Panc1 (cell line): ENCODE results near the gene HES2. TPM values are rescaled to one million over a fixed set of nuclear protein-coding genes. Genes with fewer than 3 reads are reported as not detected.
"Not testable (repeated sequence)": the region's sequence is repeated elsewhere in the genome, so short reads cannot be mapped to it uniquely, and the experiment has no call there.

Experiments used
- ATAC-seq: fragments of 200-7000 bp; cut with Tn5 transposase; 2 replicates; pipeline ENCODE4 v1.9.1; 2020; ENCODE audit warnings: mild to moderate bottlenecking, moderate library complexity
- BruUV-seq: library from RNA; stranded (reverse); fragments of 400-500 nt; replicated peaks from 2 replicates; lab custom pipeline; 2021; lab: Mats Ljungman, UMichigan
- CTCF ChIA-PET: fragments of 300-600 bp; sonication (Branson Sonifier 250); formaldehyde crosslinking; loops from one replicate; lab custom pipeline; 2022; ENCODE audit warnings: antibody characterized with exemption; lab: Charles Lee
- POLR2A ChIA-PET: fragments of 300-600 bp; sonication (Branson Sonifier 250); formaldehyde crosslinking; loops from one replicate; lab custom pipeline; 2022; ENCODE audit warnings: antibody characterized with exemption; lab: Charles Lee
- DNase-seq: peaks from one replicate; pipeline ENCODE4 v3.0.0-alpha.2; 2010; ENCODE audit warnings: low read depth, low spot score
- H3K27ac ChIP-seq: 2 replicates; pipeline ENCODE4 v1.5.1; 2011; ENCODE audit warnings: mild to moderate bottlenecking, low read length, inconsistent platforms
- H3K27me3 ChIP-seq: fragments of 200-500 bp; sonication (Bioruptor generic); 2 replicates; pipeline ENCODE4 v1.6.0; 2014; ENCODE audit warnings: low read length, inconsistent platforms; ENCODE audit not compliant: control insufficient read depth, insufficient read depth
- H3K36me3 ChIP-seq: fragments of 200-500 bp; sonication (Bioruptor generic); 2 replicates; pipeline ENCODE4 v1.5.1; 2014; ENCODE audit warnings: inconsistent platforms, mild to moderate bottlenecking, low read length, moderate library complexity; ENCODE audit not compliant: control insufficient read depth, insufficient read depth
- H3K4me1 ChIP-seq: 2 replicates; pipeline ENCODE4 v1.5.1; 2011; ENCODE audit warnings: inconsistent platforms, mild to moderate bottlenecking, low read length, moderate library complexity; ENCODE audit not compliant: control insufficient read depth, insufficient read depth
- H3K4me3 ChIP-seq, 2 experiments: 2 replicates each; pipeline ENCODE4 v1.5.1; 2011 to 2012; ENCODE audit warnings: low read depth in 2 of 2, low read length in 2 of 2, mild to moderate bottlenecking in 2 of 2, inconsistent platforms in 1 of 2, moderate library complexity in 1 of 2
- H3K9me3 ChIP-seq: fragments of 200-500 bp; sonication (Bioruptor generic); 2 replicates; pipeline ENCODE4 v1.5.1; 2014; ENCODE audit warnings: low read depth, mild to moderate bottlenecking, inconsistent platforms, low read length, moderate library complexity; ENCODE audit not compliant: control insufficient read depth, insufficient read depth
- CTCF ChIP-seq: fragments of 450-650 bp; IDR thresholded peaks from 2 replicates; pipeline ENCODE4 v1.5.1; 2017; ENCODE audit warnings: mild to moderate bottlenecking
- POLR2AphosphoS5 ChIP-seq: IDR thresholded peaks from 2 replicates; pipeline ENCODE4 v1.6.1; 2012; ENCODE audit warnings: mild to moderate bottlenecking, low read depth, low read length, moderate library complexity
- REST ChIP-seq, 2 experiments: IDR thresholded peaks; 2 replicates each; pipeline ENCODE4 v1.6.1; 2011 to 2012; ENCODE audit warnings: low read depth in 2 of 2, control low read depth in 1 of 2, low read length in 1 of 2, mild to moderate bottlenecking in 1 of 2, moderate library complexity in 1 of 2; ENCODE audit not compliant: insufficient read depth in 1 of 2
- SIN3A ChIP-seq: IDR thresholded peaks from 2 replicates; pipeline ENCODE4 v1.6.1; 2012; ENCODE audit warnings: low read depth, mild to moderate bottlenecking, low read length, moderate library complexity, borderline replicate concordance; ENCODE audit not compliant: insufficient read depth
- TCF7L2 ChIP-seq: IDR thresholded peaks from 2 replicates; pipeline ENCODE4 v1.6.1; 2011; ENCODE audit warnings: mild to moderate bottlenecking, low read depth, low read length, inconsistent platforms
- in situ Hi-C: cut with HindIII; loops from 2 replicates; pipeline ENCODE4 v1.10.0; 2016; ENCODE audit warnings: low sequenced_read_pairs, low pct_unique_long_range_greater_than_20kb
- intact Hi-C: fragments of 100-400 bp; cut with micrococcal nuclease; formaldehyde crosslinking; loops from one replicate; pipeline ENCODE4 v1.10.0; 2022; ENCODE audit not compliant: unreplicated experiment
- total RNA-seq: library from RNA; stranded (reverse); gene quantifications from one replicate; pipeline ENCODE4 v1.2.1, GENCODE V29; 2021; ENCODE audit not compliant: unreplicated experiment

Gene HES2
- total RNA-seq, 1 experiment from 2014 or later, result 11.1 TPM

GRCh38 chr1:6450943-6451373 is 31.2 kb upstream of the HES2 start:
- in situ Hi-C loops (no loop called here), intact Hi-C loops (no loop called here)
- CTCF ChIA-PET, result no interaction called here
- POLR2A ChIA-PET, result interaction anchor here (0.6 kb wide), 1 partner anchor 103 kb away, joined by 3 read pairs; no protein-coding TSS in a partner anchor
- no peak for DNase-seq
- Histone ChIP-seq H3K4me3 (no peak overlapping the region), H3K27ac (no peak overlapping the region), H3K36me3 (no peaks in the 10 kb centered on the region), H3K4me1 (no peaks in the 10 kb centered on the region), H3K9me3 (no peaks in the 10 kb centered on the region), H3K27me3 (no peaks in the 10 kb centered on the region)
- no peak for TF ChIP-seq POLR2AphosphoS5
- TF ChIP-seq REST (IDR thresholded peaks at IDR 0.05; ENCODE audit: insufficient read depth in 1 of 2, low read depth in 2 of 2, low read length in 1 of 2), result no peak
- no peak for TF ChIP-seq CTCF
- no peak for TF ChIP-seq TCF7L2
- TF ChIP-seq SIN3A, result no peak
- no TSS peak for BruUV-seq
- no peak for ATAC-seq

GRCh38 chr1:6450486-6450885 is 30.8 kb upstream of the HES2 start:
- H3K27me3 ChIP-seq, ATAC-seq, H3K4me1 ChIP-seq, H3K4me3 ChIP-seq, BruUV-seq, in situ Hi-C loops, H3K27ac ChIP-seq, CTCF ChIA-PET, H3K36me3 ChIP-seq, DNase-seq, H3K9me3 ChIP-seq, intact Hi-C loops: not testable (repeated sequence)
- POLR2A ChIA-PET, result interaction anchor here (0.6 kb wide), 1 partner anchor 103 kb away, joined by 3 read pairs; no protein-coding TSS in a partner anchor

- intact Hi-C loops, result no loop called here
- in situ Hi-C loops, result no loop called here
- ChIA-PET CTCF (interaction anchor here (0.6 kb wide), 1 partner anchor 198 kb away, joined by 3 read pairs; no protein-coding TSS in a partner anchor), POLR2A (no interaction called here)
- Histone ChIP-seq H3K27me3 (no peaks in the 10 kb centered on the region), H3K9me3 (no peaks in the 10 kb centered on the region), H3K36me3 (no peaks in the 10 kb centered on the region), H3K4me3 (no peak overlapping the region), H3K27ac (no peak overlapping the region), H3K4me1 (no peaks in the 10 kb centered on the region)
- no peak for DNase-seq
- ATAC-seq, result no peak
- BruUV-seq, result no TSS peak
- TF ChIP-seq CTCF (no peak), TCF7L2 (no peak), POLR2AphosphoS5 (no peak), SIN3A (no peak), REST (IDR thresholded peaks at IDR 0.05; ENCODE audit: insufficient read depth in 1 of 2, low read depth in 2 of 2, low read length in 1 of 2) (no peak)
Observed at GRCh38 chr1:6450005-6450450, 30.3 kb upstream of the HES2 start.
